Dendritic cell treated with granulocyte-macrophage colony-stimulating factor and Interleukin-4, amounts not matched to agents 40 ng/mL and 50 ng/mL, for 4 days (primary cell): ENCODE data around the gene ZNF736.
"Not testable (repeated sequence)": the region's sequence is repeated elsewhere in the genome, so short reads cannot be mapped to it uniquely, and the experiment has no call there.

Source experiments
- H3K27ac Mint-ChIP-seq: one replicate; pipeline ENCODE4 v1.8.0; 2022; ENCODE audit warnings: mild to moderate bottlenecking, mixed read lengths
- H3K27me3 Mint-ChIP-seq: one replicate; pipeline ENCODE4 v1.8.0; 2022; ENCODE audit warnings: mild to moderate bottlenecking, mixed read lengths
- H3K36me3 Mint-ChIP-seq: one replicate; pipeline ENCODE4 v1.8.0; 2022; ENCODE audit warnings: low read depth, mixed read lengths
- H3K4me1 Mint-ChIP-seq: one replicate; pipeline ENCODE4 v1.8.0; 2022; ENCODE audit warnings: low read depth, mixed read lengths
- H3K4me3 Mint-ChIP-seq: one replicate; pipeline ENCODE4 v1.8.0; 2022; ENCODE audit warnings: mild to moderate bottlenecking, moderate library complexity, mixed read lengths
- H3K9me3 Mint-ChIP-seq: one replicate; pipeline ENCODE4 v1.8.0; 2022; ENCODE audit warnings: mixed read lengths
- intact Hi-C: fragments of 100-400 bp; cut with micrococcal nuclease; formaldehyde crosslinking; loops from one replicate; pipeline ENCODE4 v1.15.0; 2022

ZNF736 gene

DNA sequence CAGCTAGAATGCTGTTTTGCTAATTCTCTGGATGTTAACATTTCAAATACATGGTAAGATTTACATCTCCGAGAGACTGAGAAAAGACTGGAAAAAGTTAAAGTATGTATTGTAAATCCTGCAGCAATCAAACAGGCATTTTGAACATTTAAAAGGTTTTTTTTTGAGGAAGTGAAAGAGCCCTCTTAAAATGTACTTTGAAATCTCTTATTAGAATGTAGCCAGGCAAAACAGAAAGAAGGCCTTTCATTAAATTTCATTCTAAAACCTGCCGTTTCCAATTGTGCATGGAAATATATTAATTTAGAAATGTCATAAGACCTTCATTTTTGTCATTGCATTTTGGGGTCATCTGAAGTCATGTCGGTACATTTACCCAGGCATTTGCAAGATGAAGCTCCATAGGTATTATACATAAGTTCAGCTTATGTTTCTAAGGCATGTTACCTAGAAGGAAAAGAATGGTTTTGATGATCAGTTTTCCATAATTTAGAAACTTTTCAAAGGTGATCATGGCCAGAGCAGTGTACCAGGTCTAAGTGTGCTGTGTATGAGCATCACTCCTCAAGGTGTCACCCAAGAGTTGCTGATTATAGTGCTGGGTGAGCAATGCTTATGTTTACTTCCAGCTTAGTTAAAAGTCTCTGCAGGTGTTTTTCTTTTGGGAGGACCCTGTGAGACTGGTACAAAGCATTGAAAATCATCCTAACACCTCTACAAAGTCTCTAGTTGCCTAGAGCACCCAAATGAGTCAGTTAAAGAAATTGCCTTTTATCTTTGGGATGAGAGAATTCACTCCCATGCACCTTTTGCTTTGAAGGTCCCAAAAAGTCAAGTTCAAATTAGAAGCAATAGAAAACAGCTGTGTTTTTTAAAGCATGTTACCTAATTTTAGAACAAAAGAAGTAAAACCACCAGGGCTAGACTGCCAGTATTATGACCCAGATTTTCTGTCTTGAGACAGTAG lies 7.1 kb downstream of the ZNF736 start:
- Mint-ChIP-seq H3K4me3 (no peak overlapping the region), H3K36me3 (peaks cover 50% of the 10 kb centered on the region), H3K9me3 (peaks cover 44% of the 10 kb centered on the region), H3K4me1 (peaks cover 3% of the 10 kb centered on the region), H3K27me3 (no peaks in the 10 kb centered on the region), H3K27ac (no peak overlapping the region)
- intact Hi-C loops: no loop called here

DNA sequence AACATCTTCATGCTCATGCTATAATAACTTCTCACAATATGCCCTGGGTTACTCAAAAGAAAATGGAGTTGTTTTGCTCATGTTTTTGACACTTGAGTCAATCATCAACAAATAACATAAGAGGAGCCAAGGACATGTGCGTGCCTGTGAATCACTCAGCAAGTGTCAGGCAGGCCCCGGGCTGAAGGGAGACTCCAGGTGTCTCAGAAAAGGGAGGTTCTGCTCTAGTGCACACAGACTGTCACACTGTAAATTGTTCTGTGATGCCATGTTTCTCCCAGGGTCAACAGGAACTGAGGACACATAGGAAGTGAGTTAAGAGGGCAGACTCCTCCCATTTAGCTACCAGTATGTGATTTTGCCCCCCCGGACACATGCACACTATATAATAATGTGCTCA lies 10.4 kb downstream of the ZNF736 start:
- H3K27ac Mint-ChIP-seq, intact Hi-C loops, H3K27me3 Mint-ChIP-seq, H3K4me1 Mint-ChIP-seq, H3K4me3 Mint-ChIP-seq: not testable (repeated sequence)
- peaks cover 70% of the 10 kb centered on the region for H3K9me3 Mint-ChIP-seq
- H3K36me3 Mint-ChIP-seq: peaks cover 65% of the 10 kb centered on the region

DNA sequence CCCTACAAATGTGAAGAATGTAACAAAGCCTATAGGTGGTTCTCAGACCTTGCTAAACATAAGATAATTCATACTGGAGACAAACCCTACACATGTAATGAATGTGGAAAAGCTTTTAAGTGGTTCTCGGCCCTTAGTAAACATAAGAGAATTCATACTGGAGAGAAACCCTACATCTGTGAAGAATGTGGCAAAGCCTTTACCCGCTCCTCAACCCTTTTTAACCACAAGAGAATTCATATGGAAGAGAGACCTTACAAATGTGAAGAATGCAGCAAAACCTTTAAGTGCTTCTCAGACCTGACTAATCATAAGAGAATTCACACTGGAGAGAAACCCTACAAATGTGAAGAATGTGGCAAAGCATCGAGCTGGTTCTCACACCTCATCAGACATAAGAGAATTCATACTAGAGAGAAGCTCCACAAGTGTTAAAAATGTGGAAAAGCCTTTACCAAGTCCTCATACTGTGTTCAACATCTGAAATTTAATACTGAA lies 35.0 kb downstream of the ZNF736 start:
- peaks cover 85% of the 10 kb centered on the region for H3K36me3 Mint-ChIP-seq

GRCh38 chr7:64359543-64359942 lies 45.8 kb downstream of the ZNF736 start:
- H3K4me1 Mint-ChIP-seq: no peaks in the 10 kb centered on the region
- peaks cover 88% of the 10 kb centered on the region for H3K9me3 Mint-ChIP-seq
- H3K27me3 Mint-ChIP-seq: no peaks in the 10 kb centered on the region
- intact Hi-C loops: no loop called here
- peaks cover 14% of the 10 kb centered on the region for H3K36me3 Mint-ChIP-seq
- no peak overlapping the region for H3K27ac Mint-ChIP-seq
- no peak overlapping the region for H3K4me3 Mint-ChIP-seq

More for the DNA sequence above, 35.0 kb downstream of the ZNF736 start:
- not testable (repeated sequence) for H3K4me1 Mint-ChIP-seq, H3K4me3 Mint-ChIP-seq, H3K27ac Mint-ChIP-seq, H3K27me3 Mint-ChIP-seq
- H3K9me3 Mint-ChIP-seq: peaks cover 92% of the 10 kb centered on the region
- intact Hi-C loops: loop anchor here (10.0 kb wide), 1 partner anchor 176 kb away; no protein-coding TSS in a partner anchor

DNA sequence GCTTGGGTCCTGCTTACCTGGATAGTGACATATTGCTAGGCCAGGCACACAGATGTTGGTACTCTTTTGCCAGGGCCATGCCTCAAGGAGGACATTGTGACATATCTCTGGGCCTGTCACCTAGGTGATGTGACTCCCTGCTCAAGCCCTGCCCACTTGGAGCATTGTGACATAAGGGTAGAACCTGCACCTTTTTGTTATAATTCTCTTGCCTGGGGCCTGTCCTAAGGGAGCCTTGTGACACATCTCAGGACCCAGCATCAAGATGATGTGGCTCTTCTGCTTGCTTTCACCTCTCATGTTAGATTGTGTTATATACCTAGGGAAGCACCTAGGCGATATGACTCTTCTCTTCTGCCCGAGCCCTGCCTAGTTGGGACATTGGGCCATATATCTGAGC lies 57.4 kb downstream of the ZNF736 start:
- H3K27ac Mint-ChIP-seq: no peak overlapping the region
- H3K4me3 Mint-ChIP-seq: no peak overlapping the region
- H3K27me3 Mint-ChIP-seq: no peaks in the 10 kb centered on the region
- peaks cover 95% of the 10 kb centered on the region for H3K9me3 Mint-ChIP-seq
- no peaks in the 10 kb centered on the region for H3K4me1 Mint-ChIP-seq
- no peaks in the 10 kb centered on the region for H3K36me3 Mint-ChIP-seq
- intact Hi-C loops: no loop called here

DNA sequence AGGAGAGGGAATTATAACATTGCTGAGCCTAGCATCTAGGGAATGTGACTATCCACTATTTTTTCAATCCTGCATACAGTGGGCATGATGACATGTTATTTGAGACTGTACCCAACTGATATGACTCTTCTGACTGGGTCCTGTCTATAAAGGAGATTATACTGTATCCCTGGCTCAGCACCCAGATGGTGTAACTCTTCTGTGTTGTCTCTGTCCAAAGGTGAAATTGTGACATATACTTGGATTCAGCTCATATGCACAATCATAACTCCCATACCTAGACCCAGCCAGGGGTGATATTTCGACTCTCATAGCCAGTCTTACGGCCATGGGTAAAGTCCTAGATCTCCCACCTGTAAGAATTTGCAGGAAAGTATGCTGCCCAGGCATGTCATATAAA lies 59.3 kb downstream of the ZNF736 start:
- Mint-ChIP-seq H3K27ac (no peak overlapping the region), H3K4me1 (no peaks in the 10 kb centered on the region), H3K27me3 (no peaks in the 10 kb centered on the region), H3K36me3 (no peaks in the 10 kb centered on the region), H3K4me3 (no peak overlapping the region), H3K9me3 (peaks cover 94% of the 10 kb centered on the region)
- intact Hi-C loops: no loop called here

GRCh38 chr7:64400401-64400800 lies 86.6 kb downstream of the ZNF736 start:
- intact Hi-C loops: no loop called here
- no peaks in the 10 kb centered on the region for H3K27me3 Mint-ChIP-seq

More at GRCh38 chr7:64400401-64400800, 86.6 kb downstream of the ZNF736 start:
- Mint-ChIP-seq H3K4me1 (no peaks in the 10 kb centered on the region), H3K36me3 (no peaks in the 10 kb centered on the region), H3K4me3 (no peak overlapping the region), H3K27ac (no peak overlapping the region), H3K9me3 (peaks cover 51% of the 10 kb centered on the region)
